ENCODE data around the gene TRA2A. TPM values are rescaled to one million over a fixed set of nuclear protein-coding genes. Genes with fewer than 3 reads are reported as not detected.

TRA2A gene
- total and polyA plus RNA-seq, 4 donors, result 36.3 to 98.7 (median 65.7) TPM

Other genes with a start within 250 kb of the TRA2A start
- 10 to 100 TPM; 32.1 to 43.4 TPM for gene MALSU1, start 232.6 kb downstream of the TRA2A start, total RNA-seq
- 10 to 100 TPM; 26.4 to 41.5 TPM for gene MALSU1, start 232.6 kb downstream of the TRA2A start, polyA plus RNA-seq
- gene IGF2BP3, start 61.5 kb downstream of the TRA2A start, total RNA-seq, result 1 to 10 TPM in 1 of 2 donors, under 1 TPM in 1; 0.71 to 1.6 TPM
- gene IGF2BP3, start 61.5 kb downstream of the TRA2A start, polyA plus RNA-seq, result under 1 TPM in 1 of 2 donors, not detected in 1; 0.08 TPM
- gene CCDC126, start 65.4 kb upstream of the TRA2A start, total RNA-seq, result 10 to 100 TPM; 10.8 to 14.7 TPM
- 1 to 10 TPM; 6.6 to 8.6 TPM for gene CCDC126, start 65.4 kb upstream of the TRA2A start, polyA plus RNA-seq
- gene FAM221A, start 148.2 kb upstream of the TRA2A start, total RNA-seq, result 1 to 10 TPM; 8.5 to 8.7 TPM
- gene FAM221A, start 148.2 kb upstream of the TRA2A start, polyA plus RNA-seq, result 1 to 10 TPM; 1.8 to 9.8 TPM
- gene STK31, start 178.2 kb upstream of the TRA2A start, total RNA-seq, result 1 to 10 TPM in 1 of 2 donors, under 1 TPM in 1; 0.94 to 2.2 TPM
- under 1 TPM in 1 of 2 donors, not detected in 1; 0.13 TPM for gene STK31, start 178.2 kb upstream of the TRA2A start, polyA plus RNA-seq